Measurements from ENCODE around the gene CARD8.
"Not testable (repeated sequence)": the region's sequence is repeated elsewhere in the genome, so short reads cannot be mapped to it uniquely, and the experiment has no call there.

CARD8 gene

GRCh38 chr19:48248081-48248833 lies 7.5 kb downstream of the CARD8 start:
- no peak for DNase-seq (ENCODE audit: low read depth)
- TF ChIP-seq CTCF (IDR thresholded peaks at IDR 0.05; ENCODE audit: low read depth, low read length, missing control alignments) = no peak
- peak overlapping the region; percentile 57 for H3K4me3 ChIP-seq (ENCODE audit: low read depth, low read length)

DNA sequence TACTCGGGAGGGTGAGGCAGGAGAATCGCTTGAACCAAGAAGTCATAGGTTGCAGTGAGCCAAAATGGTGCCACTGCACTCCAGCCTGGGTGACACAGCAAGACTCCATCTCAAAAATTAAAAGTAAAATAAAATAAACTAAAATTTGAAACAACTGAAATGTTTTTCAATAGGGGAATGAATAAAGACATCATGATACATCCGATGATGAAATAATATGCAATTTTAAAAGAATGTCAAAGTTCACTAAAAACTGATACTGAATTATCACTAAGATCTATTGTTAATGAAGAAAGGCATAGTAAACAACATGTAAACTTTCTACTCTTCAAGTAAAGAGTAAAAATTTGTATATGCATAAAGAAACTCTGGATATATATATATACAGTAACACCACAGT lies 8.5 kb downstream of the CARD8 start:
- DNase-seq (ENCODE audit: low read depth) = no peak
- no peak overlapping the region for H3K4me3 ChIP-seq (ENCODE audit: low read depth, low read length)
- no peak for TF ChIP-seq CTCF (IDR thresholded peaks at IDR 0.05; ENCODE audit: low read depth, low read length, missing control alignments)

- no peak for TF ChIP-seq CTCF (IDR thresholded peaks at IDR 0.05; ENCODE audit: low read depth, low read length, missing control alignments)
- no peak for DNase-seq (ENCODE audit: low read depth)
- no peak overlapping the region for H3K4me3 ChIP-seq (ENCODE audit: low read depth, low read length)
These were observed 9.6 kb downstream of the CARD8 start for GRCh38 chr19:48246101-48246500.

DNA sequence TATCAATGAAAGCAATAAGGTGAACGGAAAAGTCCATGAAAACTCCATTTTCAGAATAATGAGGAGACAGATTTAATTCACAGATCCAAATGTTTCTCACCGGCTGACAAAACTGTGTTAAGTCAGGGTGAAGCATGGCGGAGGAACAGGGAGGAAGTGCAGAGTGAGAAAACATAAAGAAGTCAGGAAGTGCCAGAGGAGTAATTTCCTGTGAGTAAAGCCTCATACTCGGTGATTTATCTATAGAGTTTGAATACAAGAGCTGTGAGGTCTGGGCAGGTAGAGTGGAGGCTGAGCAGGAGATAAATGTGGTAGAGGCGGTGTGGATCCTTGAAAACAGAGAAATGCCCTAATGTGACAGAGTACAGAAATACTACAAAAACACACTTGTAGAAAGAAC lies 11.4 kb downstream of the CARD8 start:
- no peak for TF ChIP-seq CTCF (IDR thresholded peaks at IDR 0.05; ENCODE audit: low read depth, low read length, missing control alignments)
- H3K4me3 ChIP-seq (ENCODE audit: low read depth, low read length) = no peak overlapping the region
- no peak for DNase-seq (ENCODE audit: low read depth)

- not testable (repeated sequence) for DNase-seq (ENCODE audit: low read depth); H3K4me3 ChIP-seq (ENCODE audit: low read depth, low read length)
These were observed 13.9 kb downstream of the CARD8 start for GRCh38 chr19:48241771-48242170.

GRCh38 chr19:48239582-48240141 lies 16.1 kb downstream of the CARD8 start:
- no peak for DNase-seq (ENCODE audit: low read depth)
- no peak for TF ChIP-seq CTCF (IDR thresholded peaks at IDR 0.05; ENCODE audit: low read depth, low read length, missing control alignments)
- H3K4me3 ChIP-seq (ENCODE audit: low read depth, low read length) = no peak overlapping the region

- no peak for DNase-seq (ENCODE audit: low read depth)
These were observed 16.6 kb downstream of the CARD8 start for GRCh38 chr19:48239120-48239519.

More at GRCh38 chr19:48239120-48239519, 16.6 kb downstream of the CARD8 start:
- H3K4me3 ChIP-seq (ENCODE audit: low read depth, low read length) = no peak overlapping the region
- TF ChIP-seq CTCF (IDR thresholded peaks at IDR 0.05; ENCODE audit: low read depth, low read length, missing control alignments) = no peak
